Breast epithelium (tissue), 4 donors: Measurements from ENCODE around the gene ESF1. TPM values are rescaled to one million over a fixed set of nuclear protein-coding genes. Genes with fewer than 3 reads are reported as not detected.

ENCODE experiments used
- DNase-seq, 2 donors: peaks; one replicate each; pipeline ENCODE4 v3.0.0-alpha.2; 2019; ENCODE audit warnings: low spot score in 2 of 2
- H3K27ac ChIP-seq, 2 donors: fragments of 200-600 bp; sonication (generic) in 1 of 2; one replicate each; pipeline ENCODE4 v1.5.1; 2016 to 2019; ENCODE audit warnings: mild to moderate bottlenecking in 1 of 2
- H3K27me3 ChIP-seq, 2 donors: fragments of 200-600 bp; sonication (generic) in 1 of 2; one replicate each; pipeline versions ENCODE4 v1.5.1 to v1.6.0; 2017 to 2019; ENCODE audit warnings: control low read depth in 1 of 2, mild to moderate bottlenecking in 1 of 2
- H3K36me3 ChIP-seq: fragments of 200-600 bp; one replicate; pipeline ENCODE4 v1.5.1; 2019
- H3K4me1 ChIP-seq, 2 donors: fragments of 200-600 bp; sonication (generic); one replicate each; pipeline ENCODE4 v1.5.1; 2016 to 2019; ENCODE audit warnings: control low read depth in 1 of 2
- H3K4me3 ChIP-seq, 3 donors: fragments of 200-600 bp; sonication (generic); 1 replicate in 2 of 3; 2 replicates in 1 of 3; pipeline ENCODE4 v1.5.1; 2016 to 2019; ENCODE audit warnings: mild to moderate bottlenecking in 3 of 3, moderate library complexity in 2 of 3
- H3K9me3 ChIP-seq, 2 donors: fragments of 200-600 bp; sonication (generic) in 1 of 2; one replicate each; pipeline ENCODE4 v1.5.1; 2016 to 2019; ENCODE audit warnings: control low read depth in 1 of 2
- CTCF ChIP-seq, 3 donors: fragments of 450-650 bp; IDR thresholded peaks; one replicate each; pipeline ENCODE4 v1.5.1; 2016 to 2017; ENCODE audit warnings: antibody characterized with exemption in 3 of 3, mild to moderate bottlenecking in 3 of 3, moderate library complexity in 3 of 3
- POLR2A ChIP-seq: fragments of 450-650 bp; IDR thresholded peaks from one replicate; pipeline ENCODE4 v1.6.1; 2016; ENCODE audit warnings: antibody characterized with exemption, mild to moderate bottlenecking, moderate library complexity
- POLR2AphosphoS5 ChIP-seq, 3 donors: sonication (generic); formaldehyde crosslinking; IDR thresholded peaks; one replicate each; pipeline ENCODE4 v1.6.1; 2017; ENCODE audit warnings: antibody characterized with exemption in 3 of 3
- intact Hi-C: fragments of 100-400 bp; cut with DNase I; formaldehyde crosslinking; loops from one replicate; pipeline ENCODE4 v1.15.1; 2023; ENCODE audit warnings: low total_unique reads
- total RNA-seq, 3 donors: library from RNA; depleted of rRNA; stranded (reverse); fragments of >200 nt; gene quantifications; one replicate each; pipeline ENCODE4 v1.1.0, GENCODE V29; 2016

Gene ESF1
- total RNA-seq, 3 donors from 2014 or later: 13.8 to 19.0 (median 17.7) TPM

GRCh38 chr20:13799974-13800373 lies 15.3 kb upstream of the ESF1 start:
- no peaks in the 10 kb centered on the region for H3K4me1 ChIP-seq
- TF ChIP-seq POLR2AphosphoS5 (IDR thresholded peaks at IDR 0.05): no peak
- no peak for TF ChIP-seq POLR2A
- no peak for TF ChIP-seq CTCF (IDR thresholded peaks at IDR 0.05)
- H3K27ac ChIP-seq: peak overlapping the region; percentile 66 to 77
- DNase-seq: no peak
- H3K9me3 ChIP-seq: no peaks in the 10 kb centered on the region
- no peaks in the 10 kb centered on the region for H3K27me3 ChIP-seq
- intact Hi-C loops: no loop called here
- no peak overlapping the region for H3K4me3 ChIP-seq
- peaks cover 3% of the 10 kb centered on the region for H3K36me3 ChIP-seq

GRCh38 chr20:13799040-13799439 lies 14.3 kb upstream of the ESF1 start:
- Histone ChIP-seq H3K4me1 (no peaks in the 10 kb centered on the region), H3K27ac (peak overlapping the region in 1 of 2 donors; percentile 66), H3K4me3 (no peak overlapping the region), H3K9me3 (no peaks in the 10 kb centered on the region), H3K36me3 (peaks cover 3% of the 10 kb centered on the region), H3K27me3 (no peaks in the 10 kb centered on the region)
- DNase-seq: no peak
- intact Hi-C loops: no loop called here
- no peak for TF ChIP-seq CTCF (IDR thresholded peaks at IDR 0.05)
- TF ChIP-seq POLR2AphosphoS5 (IDR thresholded peaks at IDR 0.05): no peak
- no peak for TF ChIP-seq POLR2A

GRCh38 chr20:13794667-13795066 lies 9.9 kb upstream of the ESF1 start:
- no peak for TF ChIP-seq POLR2AphosphoS5 (IDR thresholded peaks at IDR 0.05)
- TF ChIP-seq POLR2A: no peak
- no peak for TF ChIP-seq CTCF (IDR thresholded peaks at IDR 0.05)
- no peak overlapping the region for H3K4me3 ChIP-seq
- H3K36me3 ChIP-seq: peaks cover 8% of the 10 kb centered on the region

GRCh38 chr20:13793001-13793400 lies 8.3 kb upstream of the ESF1 start:
- H3K4me3 ChIP-seq: no peak overlapping the region
- no peak overlapping the region for H3K27ac ChIP-seq
- TF ChIP-seq POLR2A (no peak), CTCF (IDR thresholded peaks at IDR 0.05) (no peak), POLR2AphosphoS5 (IDR thresholded peaks at IDR 0.05) (no peak)

More at GRCh38 chr20:13794667-13795066, 9.9 kb upstream of the ESF1 start:
- H3K27ac ChIP-seq: no peak overlapping the region
- intact Hi-C loops: no loop called here
- H3K4me1 ChIP-seq: no peaks in the 10 kb centered on the region
- H3K27me3 ChIP-seq: no peaks in the 10 kb centered on the region
- H3K9me3 ChIP-seq: no peaks in the 10 kb centered on the region
- no peak for DNase-seq

GRCh38 chr20:13791540-13792459 lies 7.1 kb upstream of the ESF1 start:
- TF ChIP-seq POLR2A (no peak), POLR2AphosphoS5 (IDR thresholded peaks at IDR 0.05) (no peak), CTCF (IDR thresholded peaks at IDR 0.05) (no peak)
- Histone ChIP-seq H3K4me3 (no peak overlapping the region), H3K36me3 (peaks cover 5% of the 10 kb centered on the region), H3K4me1 (no peaks in the 10 kb centered on the region), H3K27ac (no peak overlapping the region), H3K9me3 (no peaks in the 10 kb centered on the region), H3K27me3 (no peaks in the 10 kb centered on the region)
- intact Hi-C loops: no loop called here
- no peak for DNase-seq

More at GRCh38 chr20:13793001-13793400, 8.3 kb upstream of the ESF1 start:
- Histone ChIP-seq H3K9me3 (no peaks in the 10 kb centered on the region), H3K4me1 (no peaks in the 10 kb centered on the region), H3K36me3 (peaks cover 5% of the 10 kb centered on the region), H3K27me3 (no peaks in the 10 kb centered on the region)
- intact Hi-C loops: no loop called here
- DNase-seq: no peak
